EH (cell line): ENCODE measurements around the gene ARMC8.

Source experiments
- DNase-seq: peaks from one replicate; pipeline ENCODE4 v3.0.0-alpha.2; 2015; ENCODE audit warnings: low read depth

The ARMC8 gene

DNA sequence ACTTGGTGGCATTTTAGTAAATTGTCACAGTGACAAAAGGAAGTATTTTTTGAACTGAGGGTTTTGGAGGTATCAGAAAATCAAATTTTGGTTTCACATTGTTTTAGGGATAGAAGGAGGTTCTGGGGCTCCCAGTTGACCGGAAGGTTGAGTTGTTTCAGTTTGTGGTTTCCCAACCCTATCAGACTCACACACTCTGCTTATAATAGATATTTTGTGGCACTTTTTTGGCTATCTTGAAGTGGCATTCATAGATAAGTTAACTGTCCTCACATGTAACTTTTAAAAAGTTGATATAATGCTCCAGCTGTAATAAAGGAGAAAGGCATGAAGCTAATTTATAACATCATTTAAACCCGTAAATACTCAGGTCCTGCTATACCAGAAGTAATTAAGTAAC lies 12.8 kb downstream of the ARMC8 start:
- DNase-seq, result no peak

DNA sequence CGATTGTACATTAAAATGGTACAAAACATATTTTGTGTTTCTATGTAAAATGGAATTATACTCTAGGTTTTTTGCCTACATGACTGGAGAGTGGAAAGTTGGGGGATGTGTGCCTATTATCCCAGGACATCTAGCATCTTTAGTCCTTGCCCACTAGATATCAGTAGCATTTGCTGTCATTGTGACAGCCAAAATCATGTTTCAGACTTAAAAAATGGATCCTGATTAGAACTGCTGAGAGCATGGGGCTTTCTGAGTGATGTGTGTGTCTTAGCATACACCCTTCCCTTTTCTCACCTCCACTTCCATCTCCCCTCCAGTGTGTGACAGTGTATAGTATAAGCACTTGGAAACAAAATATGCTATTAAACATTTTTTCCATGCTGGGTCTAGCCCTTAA lies 13.3 kb downstream of the ARMC8 start:
- DNase-seq, result no peak

DNA sequence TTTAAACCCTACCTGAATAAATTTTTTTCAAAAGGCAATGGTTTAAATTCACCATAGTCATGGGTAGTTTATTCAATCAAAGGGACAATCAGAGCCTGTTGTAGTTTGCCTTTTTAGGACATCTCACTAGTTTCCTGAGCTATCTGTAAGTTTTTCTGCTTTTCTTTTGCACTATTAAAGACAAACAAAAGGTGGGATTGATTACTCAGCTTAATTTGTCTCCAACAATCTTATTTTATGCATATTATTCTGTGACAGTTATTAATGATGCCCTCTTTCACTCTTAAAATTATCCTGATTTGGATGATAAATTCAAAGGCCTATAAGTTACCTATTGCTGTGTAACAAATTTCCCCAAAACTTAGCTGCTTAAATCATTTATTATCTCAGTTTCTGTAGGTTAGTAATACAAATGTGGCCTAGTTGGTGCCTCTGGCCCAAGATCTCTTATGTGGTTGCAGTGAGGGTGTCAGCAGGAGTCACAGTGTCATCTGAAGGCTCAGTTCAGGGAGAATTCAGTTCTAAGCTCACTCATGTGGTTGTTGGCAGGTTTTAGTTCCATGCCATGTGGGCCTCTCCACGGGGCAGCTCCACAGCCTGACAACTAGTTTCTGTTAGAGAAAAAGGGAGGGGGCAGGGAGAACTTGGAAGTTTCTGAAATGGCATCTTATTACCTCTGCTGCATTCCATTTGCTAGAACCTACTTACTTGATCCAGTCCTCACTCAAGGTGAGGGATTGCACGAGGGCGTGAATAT lies 16.0 kb downstream of the ARMC8 start:
- no peak for DNase-seq

DNA sequence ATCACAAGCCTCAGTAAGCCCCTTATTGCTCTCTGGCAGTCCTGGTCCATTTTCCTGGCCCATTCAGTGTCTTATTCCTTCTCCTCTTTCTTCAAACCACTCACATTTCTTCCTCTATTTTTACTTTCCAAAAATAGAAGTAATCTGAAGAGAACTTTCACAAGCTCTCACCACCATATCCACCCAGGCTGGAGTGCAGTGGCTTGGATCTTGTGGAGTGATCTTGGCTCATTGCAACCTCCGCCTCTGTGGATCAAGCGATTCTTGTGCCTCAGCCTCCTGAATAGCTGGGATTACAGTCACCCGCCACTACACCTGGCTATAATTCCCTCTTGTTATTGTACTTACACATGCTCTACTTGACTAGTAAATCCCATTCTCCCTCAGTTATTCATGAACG lies 16.8 kb downstream of the ARMC8 start:
- DNase-seq, result no peak

DNA sequence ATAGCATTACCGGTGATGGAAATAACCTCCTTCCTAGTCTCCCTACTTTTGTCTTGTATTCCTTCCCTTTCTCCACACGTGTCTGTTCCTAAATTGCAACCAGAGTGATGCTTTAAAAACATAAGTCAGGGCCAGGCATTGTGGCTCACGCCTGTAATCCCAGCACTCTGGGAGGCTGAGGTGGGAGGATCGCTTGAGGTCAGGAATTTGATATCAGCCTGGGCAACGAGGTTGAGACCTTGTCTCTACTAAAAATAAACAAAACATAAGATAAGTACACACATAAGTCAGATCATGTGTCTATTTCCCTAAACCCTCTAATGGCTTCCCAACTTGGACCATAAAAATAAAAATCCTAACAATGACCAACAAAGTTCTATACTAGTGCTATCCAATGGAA lies 18.4 kb downstream of the ARMC8 start:
- DNase-seq, result no peak

DNA sequence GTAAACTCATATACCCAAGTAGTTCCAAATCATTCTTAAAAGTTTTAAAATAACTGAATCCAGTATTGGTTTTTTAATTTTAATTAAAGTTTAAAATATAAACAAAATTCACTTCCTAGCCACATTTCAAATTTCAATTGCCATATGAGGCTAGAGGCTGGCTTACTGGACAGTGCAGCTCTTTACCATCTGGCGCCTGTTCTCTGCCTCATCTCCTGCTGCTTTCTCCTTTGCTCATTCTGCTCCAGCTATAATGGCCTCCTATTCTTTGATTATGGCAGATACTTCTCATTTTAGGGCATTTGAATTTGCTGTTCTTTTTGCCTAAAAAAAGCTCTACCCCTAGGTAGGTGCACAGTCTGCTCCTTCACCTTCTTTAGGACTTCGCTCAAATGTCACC lies 19.1 kb downstream of the ARMC8 start:
- no peak for DNase-seq

DNA sequence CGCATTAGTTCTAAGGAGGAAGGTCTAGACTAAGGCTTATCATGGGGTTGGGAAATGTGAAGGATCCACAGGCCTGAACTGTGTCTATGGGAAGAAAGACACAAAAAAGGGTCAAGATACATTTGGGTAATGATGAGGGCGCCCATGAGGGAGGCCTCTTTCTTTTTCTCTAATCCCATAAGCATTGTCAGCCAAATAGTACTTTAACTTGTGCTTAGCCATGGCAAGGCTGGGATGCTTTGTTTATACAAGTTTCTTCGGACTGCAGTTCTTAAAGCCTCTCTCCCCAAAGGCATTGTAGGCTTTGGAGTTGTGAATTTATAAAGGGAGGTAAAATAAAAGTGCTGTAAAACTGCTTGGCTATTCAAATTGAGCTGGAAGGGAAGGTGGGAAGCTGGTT lies 23.4 kb downstream of the ARMC8 start:
- no peak for DNase-seq

DNA sequence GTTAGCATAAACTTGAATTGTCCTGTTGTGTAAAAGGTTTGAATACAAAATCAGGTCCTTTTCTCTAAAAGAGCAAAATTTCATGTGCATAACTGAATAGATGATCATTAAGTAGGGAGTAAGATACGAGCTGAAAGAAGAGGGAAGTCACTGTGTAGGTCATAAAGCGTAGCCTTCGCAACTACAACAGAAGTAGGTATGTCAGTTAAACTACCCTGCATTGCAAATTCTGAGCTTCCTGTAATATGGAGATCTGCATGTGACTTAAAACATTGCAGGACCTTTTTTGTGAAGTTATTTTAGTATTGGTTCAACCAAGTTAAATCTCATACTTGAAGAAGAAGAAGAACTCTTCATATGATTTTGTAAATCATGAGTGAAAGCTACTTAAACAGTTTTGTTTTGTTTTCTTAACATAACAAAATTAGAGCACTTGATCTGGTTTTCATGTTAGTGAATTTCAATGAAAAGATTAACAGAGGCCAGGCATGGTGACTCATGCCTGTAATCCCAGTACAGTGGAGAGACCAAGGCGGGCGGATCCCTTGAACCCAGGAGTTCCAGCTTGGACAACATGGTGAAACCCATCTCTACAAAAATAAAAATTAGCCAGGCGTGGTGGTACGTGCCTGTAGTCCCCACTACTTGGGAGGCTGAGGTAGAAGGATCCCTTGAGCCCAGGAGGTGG lies 26.4 kb downstream of the ARMC8 start:
- DNase-seq, result no peak

DNA sequence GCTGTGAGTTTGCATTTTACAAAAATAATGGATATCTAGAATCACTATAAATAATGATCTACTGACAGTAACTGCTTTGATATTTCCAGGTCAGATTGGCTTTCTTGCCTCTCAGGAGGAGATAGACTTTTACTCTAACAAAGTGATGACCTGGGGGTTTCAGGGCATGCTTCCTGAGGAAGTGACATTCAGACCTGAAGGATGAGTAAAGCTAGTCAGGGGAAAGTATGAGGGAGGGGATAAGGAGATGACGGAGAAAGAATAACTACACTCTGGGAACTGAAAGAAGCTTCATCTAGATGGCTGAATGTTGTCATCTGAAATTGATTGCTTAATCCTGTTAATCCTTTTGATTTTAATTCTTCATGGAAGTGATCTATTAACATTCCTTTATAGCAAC lies 32.2 kb downstream of the ARMC8 start:
- DNase-seq, result no peak

DNA sequence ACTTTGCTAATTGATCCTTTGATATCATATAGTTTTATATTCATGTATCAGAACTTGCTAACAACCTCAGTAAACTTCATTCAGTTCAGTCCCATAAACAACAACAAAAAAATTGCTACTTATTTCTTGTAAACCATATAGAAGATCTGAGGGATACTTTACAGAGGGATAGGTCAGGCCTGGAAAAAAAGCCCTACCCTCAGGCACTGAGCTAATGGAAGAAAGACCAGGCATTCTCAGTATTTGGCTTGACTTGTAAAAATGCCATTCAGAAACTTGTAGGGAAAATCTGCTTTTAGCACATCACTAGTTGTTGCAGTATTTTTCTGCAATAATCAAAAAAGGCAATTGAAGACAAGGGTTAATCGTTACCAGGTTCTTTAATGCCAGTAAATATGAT lies 33.1 kb downstream of the ARMC8 start:
- peak; percentile 19 for DNase-seq

DNA sequence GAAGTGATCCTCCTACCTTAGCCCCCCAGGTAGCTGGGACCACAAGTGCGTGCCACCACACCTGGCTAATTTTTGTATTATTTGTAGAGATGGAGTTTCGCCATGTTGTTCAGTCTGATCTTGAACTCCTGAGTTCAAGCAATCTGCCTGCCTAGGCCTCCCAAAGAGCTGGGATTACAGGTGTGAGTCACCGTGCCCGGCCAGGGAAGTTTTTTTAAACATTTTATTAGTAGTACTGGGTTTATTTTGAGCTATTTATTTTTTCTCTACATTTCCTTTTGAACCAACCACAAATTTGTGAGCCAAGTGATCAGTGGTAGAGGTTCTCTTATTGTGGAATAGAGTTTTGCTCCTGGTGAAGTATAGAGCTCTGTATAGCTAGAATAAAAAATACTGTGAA lies 33.7 kb downstream of the ARMC8 start:
- DNase-seq, result peak; percentile 15

DNA sequence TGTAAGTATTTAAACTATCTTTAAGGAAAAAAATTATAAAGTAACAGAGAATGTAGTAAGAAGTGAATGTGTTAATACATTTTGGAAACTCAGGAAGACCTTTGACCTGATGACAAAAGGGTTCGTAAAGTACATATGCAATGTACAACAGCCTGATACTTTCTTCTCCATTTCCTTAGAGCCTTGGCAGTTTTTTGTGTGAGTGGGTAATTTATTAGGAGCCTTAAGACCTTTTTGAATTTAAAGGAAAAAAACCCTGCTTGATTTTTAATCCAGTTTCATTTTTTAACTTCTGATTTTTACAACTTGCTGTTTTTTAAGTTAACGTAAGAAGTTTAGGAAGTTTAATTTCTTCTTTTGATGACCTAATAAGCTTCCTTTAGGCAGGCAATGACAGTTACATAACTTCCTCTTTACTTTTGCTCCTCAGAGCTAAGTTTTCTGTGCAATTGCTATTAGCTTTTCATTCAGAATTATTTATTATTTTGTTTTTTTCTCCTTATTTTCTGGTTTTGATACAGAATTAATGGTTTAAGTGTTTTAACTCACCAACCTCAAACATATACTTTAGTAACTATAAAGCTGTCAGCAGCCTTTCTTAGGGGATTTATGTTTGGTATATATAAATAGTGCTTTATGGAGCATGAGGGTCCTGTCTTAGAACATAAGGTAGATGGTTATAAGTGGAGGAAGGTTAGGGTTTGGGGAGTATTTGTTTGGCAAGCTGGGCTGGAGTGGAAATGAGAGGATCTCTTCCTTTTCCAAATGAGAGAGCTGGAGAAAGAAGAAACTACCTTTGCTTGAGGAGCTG lies 35.2 kb downstream of the ARMC8 start:
- no peak for DNase-seq

DNA sequence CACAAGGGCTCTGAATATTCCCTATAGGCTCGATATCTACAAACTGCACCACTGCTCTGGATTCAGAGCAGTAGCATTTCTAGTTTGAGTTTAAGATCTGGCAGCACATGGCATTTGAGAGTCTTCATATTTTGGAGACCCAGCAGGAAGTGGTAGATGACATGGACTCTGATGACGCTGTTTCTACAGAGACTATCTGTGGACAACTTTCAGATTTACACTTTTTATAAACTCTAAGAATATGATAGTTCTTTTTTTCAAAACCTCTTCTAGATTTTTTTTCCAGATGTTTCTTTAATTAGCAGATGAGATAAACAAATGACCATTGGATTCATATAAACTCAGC lies 35.8 kb downstream of the ARMC8 start:
- no peak for DNase-seq

DNA sequence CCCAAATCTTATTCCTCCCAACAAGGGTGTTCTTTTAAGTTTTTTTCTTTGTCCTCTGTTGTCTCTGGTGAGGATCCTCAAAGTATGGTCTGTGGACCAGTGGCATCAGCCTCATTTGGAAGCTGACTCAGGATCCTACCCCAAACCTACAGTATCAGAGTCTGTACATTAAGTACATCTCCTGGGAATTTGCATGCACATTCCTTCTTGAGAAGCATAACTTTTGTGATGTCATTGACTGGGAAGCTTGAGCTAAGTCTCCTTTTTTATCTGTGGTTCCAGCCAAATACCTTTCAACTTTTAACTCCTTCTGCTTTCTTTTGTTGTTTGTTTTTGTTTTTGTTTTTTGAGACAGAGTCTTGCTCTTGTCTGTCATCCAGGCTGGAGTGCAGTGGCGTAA lies 40.5 kb downstream of the ARMC8 start:
- peak; percentile 65 for DNase-seq

DNA sequence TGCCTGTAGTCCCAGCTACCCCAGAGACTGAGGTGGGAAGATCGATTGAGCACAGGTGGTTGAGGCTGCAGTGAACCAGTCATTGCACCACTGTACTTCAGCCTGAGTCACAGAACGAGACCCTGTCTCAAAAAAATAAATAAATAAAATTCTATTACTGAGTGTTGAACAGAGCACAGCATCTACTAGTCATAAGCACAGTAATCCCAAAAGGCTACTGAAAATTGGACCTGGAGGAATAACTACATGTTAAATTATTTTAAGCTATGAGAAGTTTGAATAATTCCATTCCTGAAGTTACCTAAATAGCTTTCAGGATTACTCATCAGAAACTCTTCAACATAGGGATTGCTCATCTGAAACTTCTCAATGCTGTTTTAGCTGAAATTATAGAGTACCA lies 43.4 kb downstream of the ARMC8 start:
- DNase-seq, result peak; percentile 53

DNA sequence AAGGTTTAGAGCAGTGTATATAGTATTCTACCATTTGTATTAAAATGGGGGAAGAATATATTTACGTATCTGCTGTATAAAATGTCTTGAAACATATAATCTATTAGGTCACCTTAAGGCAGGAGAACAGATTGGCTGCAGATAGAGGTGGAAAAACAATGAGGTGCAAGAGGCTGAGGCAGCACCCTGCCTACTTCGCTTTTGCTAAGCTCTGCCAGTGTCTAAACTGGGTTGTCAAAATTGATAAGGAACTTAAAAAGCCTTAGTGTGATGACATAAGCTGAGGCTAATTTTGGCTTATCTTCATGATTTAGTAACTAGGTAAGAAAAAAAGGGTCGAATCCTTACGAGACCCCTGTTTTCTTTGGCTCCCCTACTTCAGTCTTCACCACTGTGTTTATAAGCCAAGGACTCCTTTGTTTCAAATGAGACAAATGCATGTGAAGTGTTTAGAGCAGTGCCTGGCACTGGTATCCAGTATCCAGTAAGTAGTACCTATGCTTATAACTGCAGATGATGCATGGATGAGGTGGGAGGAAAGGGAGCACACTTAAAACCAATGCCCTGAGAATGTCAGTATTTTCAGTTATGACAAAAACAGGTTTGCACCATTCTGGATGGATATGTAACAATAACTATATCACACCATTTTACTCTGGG lies 45.7 kb downstream of the ARMC8 start:
- no peak for DNase-seq

DNA sequence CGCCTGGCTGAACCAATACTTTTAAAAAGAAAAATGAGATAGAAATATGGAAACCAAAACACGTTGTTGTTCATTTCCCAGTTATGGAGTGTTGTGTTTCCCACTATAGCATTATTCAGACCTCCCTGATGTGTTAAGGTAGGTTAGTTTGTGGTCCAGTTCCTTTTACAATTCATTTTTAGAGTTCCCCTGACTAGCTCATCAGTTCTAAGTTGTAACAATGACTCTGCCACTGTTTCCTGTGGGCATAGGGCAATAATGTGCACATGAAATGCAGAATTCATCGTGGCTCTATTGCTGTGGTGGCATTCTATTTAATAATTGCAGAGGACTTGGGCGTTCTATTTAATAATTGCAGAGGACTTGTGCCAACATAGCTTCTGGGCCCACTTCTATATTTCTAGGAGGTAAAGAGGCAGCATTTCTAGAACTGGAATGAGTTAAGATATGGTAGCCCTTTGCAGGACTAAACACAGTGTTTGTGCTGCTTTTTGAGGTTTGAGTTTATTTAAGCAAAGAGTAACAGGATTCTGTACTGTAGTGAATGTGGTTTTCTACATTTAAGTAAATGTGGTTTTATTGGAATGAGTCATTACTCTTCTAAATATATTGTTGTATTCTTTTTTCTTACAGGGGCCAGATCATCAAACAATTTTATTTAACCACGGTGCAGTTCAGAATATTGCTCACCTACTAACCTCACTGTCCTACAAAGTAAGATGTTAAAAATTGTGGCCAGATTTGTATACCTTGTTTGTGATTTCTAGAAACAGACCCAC lies 47.5 kb downstream of the ARMC8 start:
- DNase-seq, result peak; percentile 54

DNA sequence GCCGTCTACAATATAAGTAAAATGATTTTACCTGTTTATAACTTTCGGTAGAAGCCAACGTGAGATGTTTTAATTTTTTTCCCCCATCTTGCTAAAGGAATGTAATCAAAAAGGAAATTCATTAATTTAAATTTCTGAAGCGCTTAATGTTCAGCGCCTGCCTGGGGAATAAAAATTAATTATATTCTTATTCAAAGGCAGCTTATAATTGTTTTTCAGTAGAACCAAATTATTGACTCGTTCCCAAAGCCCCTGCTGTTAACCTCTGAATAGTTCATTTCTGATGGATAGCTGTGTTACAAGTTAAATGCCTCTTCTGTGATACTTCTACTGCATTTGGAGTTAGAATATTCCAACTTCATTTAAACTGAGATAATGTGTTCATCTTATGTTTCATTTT lies 51.6 kb downstream of the ARMC8 start:
- no peak for DNase-seq

DNA sequence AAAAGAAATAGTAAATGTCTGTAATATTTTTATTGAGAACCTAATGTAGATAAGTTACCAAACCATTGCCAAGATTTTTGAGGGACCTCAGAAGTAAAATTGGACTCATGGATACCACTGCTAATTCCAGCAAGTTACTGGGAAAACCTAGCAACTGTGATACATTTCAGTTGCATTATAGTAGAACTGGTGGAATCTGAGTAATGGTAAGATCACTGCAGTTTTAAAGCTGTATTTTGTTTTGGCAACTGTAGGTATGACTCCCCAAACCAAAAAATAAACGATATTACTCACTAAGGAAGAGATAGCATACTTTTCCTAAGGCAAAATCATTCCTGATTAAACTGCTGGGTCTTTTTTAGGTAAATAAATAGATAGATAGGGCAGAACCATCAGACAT lies 54.0 kb downstream of the ARMC8 start:
- peak; percentile 46 for DNase-seq

DNA sequence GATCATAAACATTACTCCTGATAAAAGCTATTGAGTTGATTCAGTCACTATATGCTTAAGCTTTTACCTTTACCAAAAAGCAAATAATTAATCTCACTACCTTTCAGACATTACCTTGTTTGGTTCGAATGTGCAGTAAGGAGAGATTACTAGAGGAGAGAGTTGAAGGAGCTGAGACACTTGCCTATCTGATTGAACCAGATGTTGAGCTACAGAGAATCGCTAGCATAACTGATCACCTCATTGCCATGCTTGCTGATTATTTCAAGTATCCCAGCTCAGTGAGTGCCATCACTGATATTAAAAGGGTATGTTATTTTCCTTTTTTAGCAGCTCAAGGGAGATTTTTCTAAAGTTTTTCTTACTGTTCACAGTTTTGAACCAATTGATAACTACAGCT lies 54.6 kb downstream of the ARMC8 start:
- no peak for DNase-seq

DNA sequence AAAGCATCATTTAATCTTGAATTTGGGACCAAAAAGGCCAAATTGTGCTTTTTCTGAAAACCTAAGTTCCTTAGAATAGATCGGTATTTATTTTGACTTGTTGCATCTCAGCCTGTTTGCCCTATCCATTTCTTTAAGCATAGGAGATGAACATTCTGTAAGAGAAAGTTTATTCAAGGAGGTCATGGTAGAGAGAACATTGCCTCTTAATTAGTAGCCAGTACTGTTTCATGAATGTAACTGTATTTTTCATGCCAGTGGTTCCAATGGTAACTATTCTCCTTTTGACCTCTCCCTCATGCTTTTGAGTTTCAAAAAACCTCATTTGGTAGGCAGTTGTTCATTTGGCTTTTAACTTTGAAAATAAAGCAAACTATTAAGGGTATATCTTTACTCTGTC lies 55.4 kb downstream of the ARMC8 start:
- no peak for DNase-seq

DNA sequence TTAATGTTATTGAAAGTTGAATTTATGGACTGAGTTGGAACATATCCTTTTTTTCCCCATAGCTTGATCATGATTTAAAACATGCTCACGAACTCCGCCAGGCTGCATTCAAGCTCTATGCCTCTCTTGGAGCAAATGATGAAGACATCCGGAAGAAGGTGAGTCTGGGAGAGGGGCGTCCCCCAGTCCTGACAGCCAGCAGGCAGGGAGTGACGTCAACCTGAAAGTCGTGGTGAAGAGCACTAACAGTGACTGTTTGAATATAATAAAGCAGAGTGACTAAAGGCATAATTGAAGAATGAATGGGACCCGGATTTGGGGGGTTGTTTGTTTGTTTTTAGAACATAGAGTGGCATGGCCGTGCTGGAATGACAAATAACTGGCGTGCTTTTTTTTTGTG lies 57.9 kb downstream of the ARMC8 start:
- no peak for DNase-seq
